Right ventricle myocardium inferior (tissue), 1 donor: ENCODE data around the gene GJA8. TPM values are rescaled to one million over a fixed set of nuclear protein-coding genes. Genes with fewer than 3 reads are reported as not detected.
"Not testable (repeated sequence)": the region's sequence is repeated elsewhere in the genome, so short reads cannot be mapped to it uniquely, and the experiment has no call there.

Experiments used
- ATAC-seq: fragments of 200-7000 bp; cut with Tn5 transposase; one replicate; pipeline ENCODE4 v1.9.1; 2020; ENCODE audit warnings: mild to moderate bottlenecking, moderate library complexity
- DNase-seq: peaks from one replicate; pipeline ENCODE4 v3.0.0; 2021; ENCODE audit errors: missing footprints
- intact Hi-C: fragments of 100-400 bp; cut with DNase I; formaldehyde crosslinking; loops from one replicate; pipeline ENCODE4 v1.11.0; 2022
- total RNA-seq: library from RNA; stranded (reverse); fragmentation: NEBNext Ultra II Directional; extraction: Animal tissue kit (Norgen Biotek cat#: 25700); gene quantifications from one replicate; pipeline ENCODE4 v1.2.1, GENCODE V29; 2021
- donor health status: DM: no; HTN: yes; CAD: no; lungs with severe emphysema.

Gene GJA8
- total RNA-seq, 1 donor from 2014 or later, result not detected

- ATAC-seq, result no peak
- no peak for DNase-seq
- intact Hi-C loops, result no loop called here
Observed at GRCh38 chr1:147919896-147920295, 17.3 kb downstream of the GJA8 start.

GRCh38 chr1:147924813-147925212 lies 22.2 kb downstream of the GJA8 start:
- DNase-seq (no peak), ATAC-seq (no peak)
- intact Hi-C loops, result no loop called here

- intact Hi-C loops, DNase-seq, ATAC-seq: not testable (repeated sequence)
Observed at GRCh38 chr1:147927215-147927614, 24.6 kb downstream of the GJA8 start.

- DNase-seq, ATAC-seq, intact Hi-C loops: not testable (repeated sequence)
Observed at GRCh38 chr1:147927689-147928088, 25.1 kb downstream of the GJA8 start.

- DNase-seq (peak; percentile 96), ATAC-seq (peak; percentile 100)
- intact Hi-C loops, result not testable (repeated sequence)
Observed at GRCh38 chr1:147928236-147929132, 25.9 kb downstream of the GJA8 start, which contains the start of gene GPR89B. TSS of gene GPR89B (plus strand) at chr1:147928420. CDS start at chr1:147928537, 117 bp downstream.

- ATAC-seq, intact Hi-C loops: not testable (repeated sequence)
Observed at GRCh38 chr1:147931137-147931536, 28.5 kb downstream of the GJA8 start.

GRCh38 chr1:147935296-147935695 lies 32.7 kb downstream of the GJA8 start:
- intact Hi-C loops, ATAC-seq, DNase-seq: not testable (repeated sequence)

More at GRCh38 chr1:147931137-147931536, 28.5 kb downstream of the GJA8 start:
- not testable (repeated sequence) for DNase-seq

GRCh38 chr1:147940456-147940855 lies 37.9 kb downstream of the GJA8 start:
- ATAC-seq, result not testable (repeated sequence)

GRCh38 chr1:147942563-147942962 lies 40.0 kb downstream of the GJA8 start:
- ATAC-seq, DNase-seq, intact Hi-C loops: not testable (repeated sequence)

More at GRCh38 chr1:147940456-147940855, 37.9 kb downstream of the GJA8 start:
- DNase-seq, intact Hi-C loops: not testable (repeated sequence)

- intact Hi-C loops, ATAC-seq, DNase-seq: not testable (repeated sequence)
Observed at GRCh38 chr1:147949517-147949916, 46.9 kb downstream of the GJA8 start.

Other genes starting within 250 kb of the GJA8 start
- 8.9 TPM for gene ACP6, start 232.3 kb upstream of the GJA8 start, total RNA-seq
- gene GJA5, start 142.2 kb upstream of the GJA8 start, total RNA-seq, result 11.3 TPM
- gene GPR89B, start 25.6 kb downstream of the GJA8 start, total RNA-seq, result 8.0 TPM
- gene NBPF11, start 249.5 kb downstream of the GJA8 start, total RNA-seq, result 3.4 TPM